GM19240 (cell line): ENCODE measurements around the gene CTF1.
A peak's percentile ranks its signal among the peaks of the same experiment; 100 is the strongest.
"Not testable (repeated sequence)": the region's sequence is repeated elsewhere in the genome, so short reads cannot be mapped to it uniquely, and the experiment has no call there.

Experiments used
- DNase-seq: peaks from one replicate; pipeline ENCODE4 v3.0.0; 2011; ENCODE audit warnings: low spot score; ENCODE audit not compliant: insufficient read length

Gene CTF1

DNA sequence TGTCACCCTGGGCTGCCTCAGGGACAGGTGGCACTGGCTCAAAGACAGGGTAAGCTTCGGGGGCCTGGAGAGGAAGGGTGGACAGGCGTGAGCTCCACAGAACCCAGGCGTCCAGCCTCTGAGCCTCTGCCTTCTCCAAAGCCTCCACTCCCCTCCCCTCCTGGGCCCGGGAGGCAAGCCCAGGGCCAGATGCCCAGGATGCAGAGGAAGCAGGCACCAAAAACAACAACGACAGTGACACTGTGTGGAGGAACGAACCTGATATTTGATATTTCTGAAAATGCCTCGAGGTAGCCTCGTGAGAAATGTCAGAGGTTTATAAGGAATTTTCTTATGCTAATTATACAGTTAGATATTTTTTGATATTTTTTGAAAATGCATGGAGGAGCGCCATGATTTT, 8.5 kb upstream of the CTF1 start:
- DNase-seq, result no peak

DNA sequence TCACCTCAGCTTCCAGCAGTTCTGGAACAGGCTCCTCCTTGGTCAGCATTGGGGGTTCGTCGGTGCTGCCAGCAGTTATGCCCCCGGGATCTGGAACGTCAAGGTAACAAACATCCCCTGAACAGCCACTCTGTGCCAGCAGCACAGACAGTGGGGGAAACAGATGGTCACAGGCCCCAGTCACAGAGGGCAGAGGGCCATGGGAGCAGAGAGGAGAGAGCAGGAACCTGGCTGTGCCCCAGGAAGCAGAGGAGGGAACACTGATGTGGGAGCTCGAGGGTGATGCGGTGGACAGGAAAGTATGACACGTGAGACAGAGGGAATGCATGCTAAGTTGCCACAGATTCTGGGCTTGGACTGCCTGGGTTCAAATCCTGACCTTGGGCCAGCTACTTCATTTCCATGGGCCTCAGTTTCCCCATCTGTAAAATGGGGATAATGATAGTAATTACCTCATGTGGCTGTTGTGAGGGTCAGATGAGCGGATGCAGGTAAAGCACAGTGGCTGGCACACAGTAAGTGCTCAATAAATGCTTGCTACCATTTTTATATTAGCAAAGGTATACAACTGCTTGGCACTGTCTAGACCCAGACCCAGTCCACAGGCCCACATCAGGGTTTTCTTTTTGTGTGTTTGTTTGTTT, 7.4 kb upstream of the CTF1 start:
- DNase-seq, result no peak

DNA sequence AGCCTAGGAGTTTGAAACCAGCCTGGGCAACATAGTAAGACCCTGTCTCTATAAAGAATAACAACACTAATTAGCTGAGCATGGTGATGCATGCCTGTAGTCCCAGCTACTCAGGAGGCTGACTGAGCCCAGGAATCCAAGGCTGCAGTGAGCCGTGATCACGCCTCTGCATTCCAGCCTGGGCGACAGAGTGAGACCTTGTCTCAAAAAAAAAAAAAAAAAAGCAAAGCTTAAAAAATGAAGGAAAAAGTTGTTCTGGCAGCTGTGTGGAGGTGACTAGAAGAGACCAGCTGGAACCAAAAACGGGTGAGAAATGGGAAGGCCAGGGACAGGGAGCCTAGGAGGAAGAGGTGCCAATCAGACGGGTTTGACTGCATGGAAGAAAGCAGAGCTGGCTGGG, 6.7 kb upstream of the CTF1 start:
- no peak for DNase-seq

DNA sequence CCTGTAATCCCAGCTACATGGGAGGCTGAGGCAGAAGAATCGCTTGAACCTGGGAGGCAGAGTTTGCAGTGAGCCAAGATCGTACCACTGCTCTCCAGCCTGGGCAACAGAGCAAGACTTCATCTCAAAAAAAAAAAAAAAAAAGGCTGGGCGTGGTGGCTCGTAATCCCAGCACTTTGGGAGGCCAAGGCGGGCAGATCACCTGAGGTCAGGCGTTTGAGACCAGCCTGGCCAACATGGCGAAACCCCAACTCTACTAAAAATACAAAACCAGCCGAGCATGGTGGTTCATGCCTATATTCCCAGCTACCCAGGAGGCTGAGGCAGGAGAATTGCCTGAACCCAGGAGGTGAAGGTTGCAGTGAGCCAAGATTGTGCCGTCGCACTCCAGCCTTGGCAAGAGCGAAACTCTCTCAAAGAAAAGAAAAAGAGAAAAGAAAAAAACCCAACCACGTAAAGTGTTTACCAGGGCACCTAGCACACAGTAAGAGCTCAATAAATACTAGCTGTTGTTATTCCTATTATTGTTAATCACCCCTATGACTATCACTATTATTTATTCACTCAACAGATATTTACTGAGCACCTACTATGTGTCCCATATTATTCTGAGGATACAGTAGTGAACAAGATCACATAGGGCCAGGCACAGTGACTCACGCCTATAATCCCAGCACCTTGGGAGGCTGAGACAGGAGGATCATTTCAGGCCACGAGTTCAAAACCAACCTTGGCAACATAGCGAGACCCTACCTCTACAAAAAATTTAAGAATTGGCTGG, 5.2 kb upstream of the CTF1 start:
- not testable (repeated sequence) for DNase-seq

DNA sequence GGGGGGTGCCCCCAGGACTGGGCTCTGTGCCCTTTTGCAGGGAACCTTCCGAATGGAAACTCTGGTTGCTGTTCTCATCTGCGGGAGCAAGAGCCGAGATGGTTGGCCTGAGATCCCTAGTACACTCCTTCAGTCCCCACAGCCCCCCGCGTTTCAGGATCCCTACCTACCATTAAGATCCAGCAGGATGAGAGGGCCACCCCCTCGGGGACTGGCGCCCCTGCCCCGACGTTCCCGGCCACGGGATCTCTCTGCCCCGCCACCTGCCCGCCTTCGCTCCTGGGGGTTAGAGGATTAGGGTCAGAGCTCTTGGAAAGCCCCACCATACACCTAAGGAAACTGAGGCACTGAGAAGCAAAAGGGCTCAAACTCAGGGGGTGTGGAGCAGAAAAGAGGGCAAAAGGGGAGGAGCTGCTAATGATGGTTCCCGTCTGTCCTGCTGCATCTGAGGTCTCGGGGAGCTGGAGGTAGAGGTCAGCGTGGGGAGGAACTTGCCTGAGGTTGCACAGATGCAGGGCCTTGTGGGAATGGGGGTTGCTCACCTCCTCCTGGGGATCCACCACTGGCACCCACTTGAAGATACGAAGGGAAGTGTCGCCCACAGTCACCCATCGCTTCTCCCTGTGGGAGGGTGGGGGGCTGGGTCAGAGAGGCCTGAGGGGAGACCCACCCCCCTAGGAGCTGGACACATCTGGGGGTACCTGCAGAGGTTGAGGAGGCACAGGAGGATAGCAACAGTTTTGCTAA, 3.6 kb upstream of the CTF1 start:
- DNase-seq, result no peak

DNA sequence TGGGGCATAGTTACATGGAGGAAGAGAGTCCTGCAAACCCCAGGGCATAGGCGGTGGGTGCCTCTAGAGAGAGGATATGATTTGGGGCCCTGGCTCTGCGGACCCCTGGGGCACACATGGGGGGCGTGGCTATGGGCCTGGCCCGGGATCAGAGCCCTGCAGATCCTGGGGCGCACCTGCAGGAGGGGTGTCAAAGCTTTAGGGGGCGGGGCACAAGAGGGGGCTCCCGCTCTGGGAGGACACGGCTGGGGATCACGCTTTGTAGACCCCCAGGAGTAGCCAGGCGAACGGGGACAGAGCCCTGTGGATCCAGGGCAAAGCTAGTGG, 3.0 kb upstream of the CTF1 start:
- DNase-seq, result no peak

DNA sequence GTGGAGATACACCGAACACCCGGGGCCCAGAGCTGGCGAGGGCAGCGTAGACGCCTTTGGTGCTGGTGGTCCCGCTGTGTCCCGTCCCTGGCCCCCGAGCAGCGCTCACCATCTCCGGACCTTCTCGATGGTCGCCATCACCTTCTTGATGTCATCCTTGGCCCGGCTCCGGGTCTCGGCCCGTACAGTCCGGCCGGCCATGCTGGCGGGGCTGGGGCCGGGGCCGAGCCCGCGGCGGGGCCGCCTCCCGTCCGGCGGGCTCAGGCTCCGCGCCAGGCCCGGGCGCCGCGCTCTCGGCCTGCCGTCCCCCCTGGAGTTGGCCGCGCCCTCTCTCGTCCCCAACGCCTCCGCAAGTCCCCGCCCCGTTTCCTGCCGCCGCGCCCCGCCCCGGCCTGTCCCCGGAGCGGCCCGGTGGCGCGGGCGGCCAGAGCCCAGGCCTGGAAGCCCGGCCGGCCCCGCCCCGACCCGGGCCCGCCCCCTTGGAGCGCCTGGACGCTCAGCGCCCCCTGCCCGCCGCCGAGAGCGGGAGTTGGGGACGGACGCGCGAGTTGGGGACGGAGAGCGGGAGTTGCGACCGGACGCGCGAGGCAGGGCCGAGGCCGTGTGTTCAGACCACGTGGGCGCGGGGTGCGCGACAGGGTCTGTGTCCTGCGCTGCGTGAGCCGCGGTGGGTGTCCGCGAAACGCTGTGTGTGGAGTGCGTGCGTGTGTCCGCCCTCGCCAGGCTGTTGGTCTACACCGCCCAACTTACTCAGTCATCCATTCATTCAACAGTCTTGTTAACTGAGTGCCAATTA, 2.5 kb upstream of the CTF1 start, which contains the start of gene BCL7C:
TSS of gene BCL7C (minus strand) at position 334 of the 796 bp plus-strand sequence. CDS start at position 201, 133 bp downstream.
- peak; percentile 72 for DNase-seq

DNA sequence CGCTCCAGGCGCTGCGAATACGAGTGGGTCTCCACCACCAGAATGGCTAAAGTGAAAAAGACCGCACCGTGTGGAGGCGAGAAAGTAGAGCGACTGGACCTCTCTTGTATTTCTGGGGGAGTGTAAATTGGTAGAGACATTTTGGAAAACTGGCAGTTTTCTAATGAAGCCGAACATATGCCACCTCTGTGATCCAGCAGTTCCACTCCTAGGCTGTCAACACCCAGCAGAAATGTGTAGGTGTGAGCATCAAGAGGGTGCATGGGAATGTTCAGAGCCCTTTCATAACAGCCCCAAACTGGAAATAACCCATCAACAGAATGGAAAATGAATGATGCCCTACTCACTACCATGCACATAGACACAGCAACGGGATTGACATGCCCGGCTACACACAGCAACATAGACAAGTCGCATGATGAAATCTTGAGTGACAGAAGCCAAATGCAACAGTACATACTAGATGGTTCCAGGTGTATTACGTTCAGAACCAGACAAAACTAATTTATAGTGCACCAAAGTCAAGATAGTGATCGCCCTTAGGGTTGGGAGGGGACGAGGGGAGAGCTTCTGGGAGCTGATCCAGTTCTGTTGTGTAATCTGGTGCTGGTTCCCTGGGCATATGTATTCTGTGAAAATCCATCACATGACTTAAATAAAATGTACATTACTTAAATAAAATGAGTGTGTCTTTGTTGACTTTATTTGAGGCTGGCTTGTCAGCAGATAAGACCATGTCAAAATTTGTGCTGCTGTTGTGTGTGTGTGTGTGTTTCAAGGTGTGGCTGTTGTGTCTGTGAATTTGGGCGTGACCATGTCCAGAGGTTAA, 1.7 kb upstream of the CTF1 start:
- no peak for DNase-seq

DNA sequence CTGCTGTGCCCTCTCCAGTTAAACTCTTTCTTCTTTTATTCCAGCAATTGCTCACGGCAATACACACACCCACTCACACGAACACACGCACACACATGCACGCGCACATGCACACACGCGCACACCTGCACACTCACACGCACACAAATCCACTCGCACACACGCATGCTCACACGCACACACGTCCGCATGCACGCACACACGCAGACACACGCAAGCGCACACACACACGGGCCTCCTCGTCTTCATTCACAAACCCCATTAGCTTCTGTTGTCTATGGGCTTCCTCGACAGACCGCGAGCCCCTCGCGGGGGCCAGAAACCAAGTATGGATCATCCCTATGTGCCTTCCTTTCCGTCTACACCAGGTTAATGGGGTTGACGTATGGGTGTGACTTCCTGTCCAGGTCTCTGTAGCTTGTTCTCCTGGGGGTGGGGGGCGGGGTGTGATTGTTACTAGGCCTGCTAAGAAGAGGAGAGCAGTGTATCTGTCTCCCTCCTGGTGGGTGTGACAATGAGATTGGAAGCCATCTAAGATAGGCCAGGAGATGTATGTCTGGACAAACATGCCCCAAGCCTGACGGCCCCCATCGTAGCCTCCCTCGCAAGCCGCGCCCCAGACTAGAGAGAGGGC, 670 bp upstream of the CTF1 start:
- no peak for DNase-seq

DNA sequence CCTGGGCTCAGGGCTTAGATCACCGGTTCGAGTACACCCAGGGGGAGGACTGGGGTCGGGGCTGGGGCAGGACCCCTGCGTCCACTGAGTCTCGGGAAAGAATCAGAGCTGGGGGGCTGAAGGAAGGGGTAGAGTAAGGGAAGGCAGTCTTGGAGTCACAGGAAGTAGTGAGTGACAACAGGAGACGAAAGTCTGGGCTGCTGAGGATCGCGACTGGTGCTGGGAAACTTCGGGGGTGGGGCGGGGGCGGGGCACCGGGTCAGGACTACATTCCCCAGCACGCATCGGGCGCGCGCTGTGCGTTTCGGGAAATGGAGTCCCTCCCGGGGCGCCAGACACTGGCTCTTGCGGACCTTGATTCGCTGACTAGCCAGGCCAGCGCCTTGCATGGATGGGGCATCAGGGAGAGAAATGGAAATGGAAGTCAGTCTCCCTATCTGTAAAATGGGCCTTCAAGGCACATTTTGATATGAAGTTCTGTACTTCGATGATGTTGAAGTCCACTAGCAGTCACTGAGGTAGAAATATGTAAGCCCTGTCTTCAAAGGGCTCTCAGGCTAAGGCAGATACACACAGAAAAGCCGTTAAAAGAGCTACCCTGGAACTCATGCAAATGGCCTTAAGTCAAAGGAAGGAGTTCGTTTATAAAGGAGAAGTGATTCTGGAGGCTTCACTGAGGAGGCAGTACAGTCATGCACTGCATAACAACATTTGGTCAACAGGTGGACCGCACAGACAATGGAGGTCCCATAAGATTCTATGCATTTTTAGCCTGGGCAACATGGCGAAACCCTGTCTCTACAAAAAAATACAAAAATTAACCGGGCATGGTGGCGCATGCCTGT, 697 bp downstream of the CTF1 start:
- DNase-seq, result peak; percentile 69

DNA sequence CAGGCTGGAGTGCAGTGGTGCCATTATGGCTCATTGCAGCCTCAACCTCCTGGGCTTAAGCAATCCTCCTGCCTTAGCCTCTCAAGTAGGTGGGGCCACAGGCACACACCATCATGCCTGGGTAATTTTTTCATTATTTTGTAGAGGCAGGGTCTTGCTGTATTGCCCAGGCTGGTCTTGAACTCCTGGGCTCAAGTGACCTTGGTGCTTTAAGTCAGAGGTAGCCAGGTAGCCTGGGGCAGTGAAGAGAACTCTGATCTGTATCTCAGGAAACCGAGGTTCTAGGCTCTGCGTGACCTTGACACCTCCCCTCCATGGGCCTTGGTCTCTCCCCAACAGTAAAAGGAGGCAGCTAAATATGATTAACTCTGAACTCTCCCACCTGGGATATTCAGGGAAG, 3.4 kb downstream of the CTF1 start:
- DNase-seq, result no peak

DNA sequence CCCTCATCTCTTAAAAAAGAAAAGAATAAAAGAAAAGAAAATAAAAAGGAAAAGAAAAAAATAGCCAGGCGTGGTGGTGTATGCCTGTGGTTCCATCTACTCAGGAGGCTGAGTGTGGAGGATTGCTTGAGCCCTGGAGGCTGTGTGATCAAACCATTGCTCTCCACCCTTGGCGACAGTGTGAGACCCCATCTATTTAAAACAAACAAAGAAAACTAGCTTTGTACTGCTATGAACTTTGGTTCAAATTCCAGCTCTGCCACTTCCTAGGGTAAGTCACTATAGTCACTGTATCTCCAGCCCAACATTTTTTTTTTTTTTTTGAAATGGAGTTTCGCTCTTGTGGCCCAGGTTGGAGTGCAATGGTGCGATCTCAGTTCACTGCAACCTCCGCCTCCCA, 4.2 kb downstream of the CTF1 start:
- no peak for DNase-seq

DNA sequence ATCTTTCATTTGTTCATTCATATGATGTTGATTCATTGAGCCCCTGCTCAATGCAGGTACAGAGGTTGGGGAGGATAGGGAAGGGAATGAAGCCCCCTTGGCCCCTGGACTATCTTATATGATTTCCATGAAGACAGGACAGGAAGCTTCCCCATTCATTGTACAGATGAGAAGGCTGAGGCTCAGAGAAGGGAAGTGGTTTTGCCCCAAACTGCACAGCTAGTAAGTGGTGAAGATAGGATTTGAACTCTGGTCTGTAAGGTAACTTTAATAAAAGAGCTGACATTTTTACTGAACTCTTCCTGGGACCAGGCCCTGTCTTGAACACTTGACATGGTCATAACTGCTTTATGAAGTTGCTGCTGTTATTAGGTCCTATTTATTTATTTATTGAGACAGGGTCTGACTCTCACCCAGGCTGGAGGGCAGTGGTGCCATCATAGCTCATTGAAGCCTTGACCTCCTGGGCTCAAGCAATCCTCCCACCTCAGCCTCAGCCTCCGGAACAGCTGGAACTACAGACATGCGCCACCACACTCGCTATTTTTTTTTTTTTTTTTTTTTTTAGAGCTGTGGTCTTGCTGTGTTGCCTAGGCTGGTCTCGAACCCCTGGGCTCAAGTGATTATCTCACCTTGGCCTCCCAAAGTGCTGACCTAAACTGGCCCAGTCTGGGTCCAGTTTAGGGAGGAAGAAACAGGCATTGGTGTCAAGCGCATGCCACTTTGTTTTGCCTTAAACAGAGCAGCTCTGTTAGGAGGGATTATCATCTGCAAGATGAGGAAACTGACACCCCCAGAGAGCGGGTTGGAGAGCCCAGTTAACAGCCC, 5.0 kb downstream of the CTF1 start:
- no peak for DNase-seq

DNA sequence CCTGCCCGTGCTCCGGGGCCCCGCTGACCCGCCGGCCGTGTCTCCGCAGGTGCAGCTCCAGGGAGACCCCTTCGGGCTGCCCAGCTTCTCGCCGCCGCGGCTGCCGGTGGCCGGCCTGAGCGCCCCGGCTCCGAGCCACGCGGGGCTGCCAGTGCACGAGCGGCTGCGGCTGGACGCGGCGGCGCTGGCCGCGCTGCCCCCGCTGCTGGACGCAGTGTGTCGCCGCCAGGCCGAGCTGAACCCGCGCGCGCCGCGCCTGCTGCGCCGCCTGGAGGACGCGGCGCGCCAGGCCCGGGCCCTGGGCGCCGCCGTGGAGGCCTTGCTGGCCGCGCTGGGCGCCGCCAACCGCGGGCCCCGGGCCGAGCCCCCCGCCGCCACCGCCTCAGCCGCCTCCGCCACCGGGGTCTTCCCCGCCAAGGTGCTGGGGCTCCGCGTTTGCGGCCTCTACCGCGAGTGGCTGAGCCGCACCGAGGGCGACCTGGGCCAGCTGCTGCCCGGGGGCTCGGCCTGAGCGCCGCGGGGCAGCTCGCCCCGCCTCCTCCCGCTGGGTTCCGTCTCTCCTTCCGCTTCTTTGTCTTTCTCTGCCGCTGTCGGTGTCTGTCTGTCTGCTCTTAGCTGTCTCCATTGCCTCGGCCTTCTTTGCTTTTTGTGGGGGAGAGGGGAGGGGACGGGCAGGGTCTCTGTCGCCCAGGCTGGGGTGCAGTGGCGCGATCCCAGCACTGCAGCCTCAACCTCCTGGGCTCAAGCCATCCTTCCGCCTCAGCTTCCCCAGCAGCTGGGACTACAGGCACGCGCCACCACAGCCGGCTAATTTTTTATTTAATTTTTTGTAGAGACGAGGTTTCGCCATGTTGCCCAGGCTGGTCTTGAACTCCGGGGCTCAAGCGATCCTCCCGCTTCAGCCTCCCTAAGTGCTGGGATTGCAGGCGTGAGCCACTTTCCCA, 5.9 kb downstream of the CTF1 start:
- DNase-seq, result peak; percentile 76

DNA sequence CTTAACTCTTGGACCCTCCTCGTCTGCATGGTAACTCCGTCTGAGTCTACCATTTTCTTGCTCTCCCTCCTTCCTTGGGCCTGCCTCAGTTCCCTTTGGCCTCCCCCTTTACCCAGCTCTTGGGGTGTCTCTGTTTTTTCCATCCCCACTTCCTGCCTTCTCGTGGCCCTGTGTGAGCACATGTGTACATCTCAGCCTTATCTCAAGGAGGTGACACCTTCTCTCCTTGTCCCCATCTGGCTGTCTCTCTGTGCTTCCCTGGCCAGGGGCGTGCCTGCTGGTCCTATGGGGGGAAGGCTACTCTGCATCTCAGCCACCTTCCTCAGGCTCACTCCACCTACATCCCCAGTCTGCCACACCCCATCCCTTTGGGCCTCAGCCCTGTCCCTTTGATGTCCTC, 6.6 kb downstream of the CTF1 start:
- DNase-seq, result no peak

DNA sequence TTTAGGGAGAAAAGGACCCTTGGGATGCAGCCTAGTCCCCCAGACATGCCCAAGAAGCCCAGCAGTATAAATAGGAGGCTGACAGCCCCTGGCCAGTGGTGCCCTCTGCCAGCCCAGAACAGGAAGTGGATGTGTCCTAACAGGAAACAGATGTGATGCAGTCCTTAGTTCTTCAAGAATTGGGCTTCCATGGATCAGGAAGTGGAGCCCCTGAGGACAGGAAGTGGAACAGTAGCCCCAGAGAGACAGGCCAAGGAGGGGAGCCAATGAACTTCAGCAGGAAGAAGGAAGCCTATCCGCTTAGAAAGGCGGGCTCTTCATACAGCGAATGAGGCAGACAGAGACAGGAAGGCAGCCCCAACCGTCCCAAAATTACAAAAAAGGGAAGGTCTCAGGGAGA, 7.2 kb downstream of the CTF1 start:
- DNase-seq, result no peak

DNA sequence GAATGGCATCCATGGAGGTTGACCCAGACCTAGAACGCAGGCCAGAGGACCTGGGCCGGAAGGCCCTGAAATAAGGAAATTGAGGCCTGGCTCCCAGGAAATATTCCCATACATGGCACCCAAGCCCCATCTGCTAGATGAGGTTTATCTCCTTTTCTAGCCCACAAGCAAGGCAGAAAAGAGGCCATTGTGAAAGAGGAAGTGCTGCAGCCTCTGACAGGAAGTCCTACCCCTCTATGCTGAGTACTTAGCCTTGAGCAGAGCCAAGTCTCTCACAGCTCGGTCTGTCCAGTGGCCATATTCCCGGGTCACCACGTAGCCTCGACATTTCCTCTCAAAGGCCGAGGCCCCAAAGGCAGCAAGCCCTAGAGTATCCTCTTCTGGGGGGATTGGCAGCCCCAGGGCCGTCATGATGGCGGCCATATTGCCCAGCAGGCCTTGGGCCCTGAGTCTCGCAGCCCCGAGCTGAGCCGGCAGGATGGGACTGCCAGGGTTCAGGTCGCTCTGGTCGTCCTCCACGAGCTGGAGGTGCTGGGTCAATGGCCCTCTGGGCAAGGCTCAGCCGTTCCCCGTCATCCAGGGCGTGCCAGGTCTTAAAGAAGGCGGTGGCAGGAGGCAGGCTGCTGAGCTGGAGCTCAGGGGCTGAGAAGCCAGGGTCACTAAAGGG, 7.8 kb downstream of the CTF1 start:
- DNase-seq, result no peak
